LNCAP (cell line): ENCODE results near the gene CYP19A1.

Source experiments
- CTCF ChIP-seq: fragments of 450-650 bp; IDR thresholded peaks from 2 replicates; pipeline ENCODE4 v1.5.1; 2017; ENCODE audit warnings: mild to moderate bottlenecking

The CYP19A1 gene

GRCh38 chr15:51314391-51315337 is 23.7 kb downstream of the CYP19A1 start:
- TF ChIP-seq CTCF, result no peak

- no peak for TF ChIP-seq CTCF
Observed at GRCh38 chr15:51313644-51314280, 24.6 kb downstream of the CYP19A1 start.

GRCh38 chr15:51313074-51313393 is 25.4 kb downstream of the CYP19A1 start:
- no peak for TF ChIP-seq CTCF

GRCh38 chr15:51312166-51313073 is 26.0 kb downstream of the CYP19A1 start:
- TF ChIP-seq CTCF, result no peak

- TF ChIP-seq CTCF, result no peak
Observed at GRCh38 chr15:51311510-51311909, 26.9 kb downstream of the CYP19A1 start.

- no peak for TF ChIP-seq CTCF
Observed at GRCh38 chr15:51310064-51310463, 28.3 kb downstream of the CYP19A1 start.

GRCh38 chr15:51307811-51308210 is 30.6 kb downstream of the CYP19A1 start:
- TF ChIP-seq CTCF, result no peak
